SK-N-SH (cell line): ENCODE results near the gene DSTN. TPM values are rescaled to one million over a fixed set of nuclear protein-coding genes. Genes with fewer than 3 reads are reported as not detected.
A peak's percentile ranks its signal among the peaks of the same experiment; 100 is the strongest.

Experiments
- CHD2 ChIP-seq: fragments of 150-350 bp; IDR thresholded peaks from 2 replicates; pipeline ENCODE4 v1.6.1; 2018; ENCODE audit warnings: low read length; ENCODE audit not compliant: partially characterized antibody
- FOXJ3 ChIP-seq: sonication (generic); formaldehyde crosslinking; IDR thresholded peaks from 2 replicates; pipeline ENCODE4 v1.5.1; 2020; ENCODE audit warnings: mild to moderate bottlenecking, missing genetic modification reagents
- FOXM1 ChIP-seq: IDR thresholded peaks from 2 replicates; pipeline ENCODE4 v1.4.0; 2012; ENCODE audit warnings: low read depth, mild to moderate bottlenecking
- GATA2 ChIP-seq: sonication (generic); formaldehyde crosslinking; IDR thresholded peaks from 2 replicates; pipeline ENCODE4 v1.5.0; 2020; ENCODE audit warnings: mild to moderate bottlenecking, missing genetic modification reagents
- IRF3 ChIP-seq: fragments of 150-350 bp; IDR thresholded peaks from 2 replicates; pipeline ENCODE4 v1.6.1; 2016; ENCODE audit warnings: mild to moderate bottlenecking, low read depth, low read length
- JUND ChIP-seq: IDR thresholded peaks from 2 replicates; pipeline ENCODE4 v1.4.0; 2012
- MEF2A ChIP-seq: IDR thresholded peaks from 2 replicates; pipeline ENCODE4 v1.4.0; 2012; ENCODE audit warnings: low read depth, borderline replicate concordance
- NRF1 ChIP-seq: IDR thresholded peaks from 2 replicates; pipeline ENCODE4 v1.6.1; 2012; ENCODE audit warnings: low read depth, mild to moderate bottlenecking, low read length
- PBX3 ChIP-seq: IDR thresholded peaks from 2 replicates; pipeline ENCODE4; 2012
- POLR2AphosphoS5 ChIP-seq: IDR thresholded peaks from 2 replicates; pipeline ENCODE4 v1.6.1; 2012; ENCODE audit warnings: low read depth, low read length
- RAD21 ChIP-seq: IDR thresholded peaks from 2 replicates; pipeline ENCODE4 v1.6.1; 2012; ENCODE audit warnings: mild to moderate bottlenecking, low read length
- RCOR1 ChIP-seq: fragments of 150-350 bp; IDR thresholded peaks from 2 replicates; pipeline ENCODE4 v1.6.1; 2017; ENCODE audit warnings: antibody characterized with exemption, low read length
- SIN3A ChIP-seq: IDR thresholded peaks from 2 replicates; pipeline ENCODE4 v1.6.1; 2012; ENCODE audit warnings: low read depth, mild to moderate bottlenecking, low read length, moderate library complexity, borderline replicate concordance
- SMC3 ChIP-seq: IDR thresholded peaks from 2 replicates; pipeline ENCODE4 v1.6.1; 2012; ENCODE audit warnings: low read depth, low read length, improper control_type of control experiment
- TAF1 ChIP-seq: IDR thresholded peaks from 2 replicates; pipeline ENCODE4 v1.6.1; 2012; ENCODE audit warnings: low read depth, mild to moderate bottlenecking, low read length, moderate library complexity, borderline replicate concordance
- TEAD4 ChIP-seq: IDR thresholded peaks from 2 replicates; pipeline ENCODE4 v1.4.0; 2012; ENCODE audit warnings: mild to moderate bottlenecking, borderline replicate concordance; ENCODE audit not compliant: insufficient read depth
- USF1 ChIP-seq: IDR thresholded peaks from 2 replicates; pipeline ENCODE4 v1.4.0; 2012; ENCODE audit warnings: low read depth, borderline replicate concordance
- YY1 ChIP-seq: IDR thresholded peaks from 2 replicates; pipeline ENCODE4 v1.4.0; 2012; ENCODE audit warnings: low read depth, mild to moderate bottlenecking
- ZBTB33 ChIP-seq: IDR thresholded peaks from 2 replicates; pipeline ENCODE4 v1.4.0; 2012; ENCODE audit warnings: low read depth, borderline replicate concordance
- polyA plus RNA-seq, 3 experiments: library from polyadenylated mRNA; depleted of rRNA; stranded (reverse); fragments of >200 nt; gene quantifications; 2 replicates each; pipeline ENCODE4 v1.2.3, GENCODE V29; 2012
- TF ChIP-seq, protein P1 (sequence below): fragments of 150-350 bp; IDR thresholded peaks from 2 replicates; pipeline ENCODE4 v1.6.1; 2017; ENCODE audit warnings: antibody characterized with exemption, low read length, low read depth, borderline replicate concordance
- TF ChIP-seq, protein P2 (sequence below): IDR thresholded peaks from 2 replicates; pipeline ENCODE4 v1.4.0; 2012; ENCODE audit warnings: low read depth

Gene DSTN
- polyA plus RNA-seq, 1 of the 3 experiments (the other 2 are of a cell fraction) = 167 TPM

DNA sequence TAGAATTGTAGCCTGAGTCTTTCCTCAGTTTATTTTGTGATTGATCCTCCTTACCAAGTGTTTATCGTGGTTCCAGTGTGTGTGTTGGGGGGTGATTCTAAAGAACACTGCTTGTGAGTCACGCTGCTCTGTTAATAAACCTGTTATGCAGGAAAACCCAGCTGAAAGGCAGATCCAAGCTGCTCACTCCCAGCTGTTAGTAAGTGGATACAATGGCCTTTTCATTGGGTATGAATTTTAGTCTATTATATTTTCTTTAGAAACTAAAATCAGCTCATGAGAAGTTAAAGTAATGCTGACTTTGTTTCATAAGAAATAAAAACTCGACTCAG is 12.2 kb upstream of the DSTN start (continued):
- TF ChIP-seq IRF3 (no peak), JUND (peak; percentile 65), CHD2 (no peak), SIN3A (no peak), TAF1 (no peak), ZBTB33 (no peak), TEAD4 (no peak), YY1 (no peak), GATA2 (no peak), FOXM1 (no peak), RAD21 (no peak), MEF2A (no peak), RCOR1 (no peak), USF1 (no peak), SMC3 (no peak), PBX3 (peak; percentile 27; the same call in 1 of the 2 replicates), POLR2AphosphoS5 (peak; percentile 11; the same call in 1 of the 2 replicates), FOXJ3 (CRISPR knock-in tag) (no peak), NRF1 (no peak)
- TF ChIP-seq, protein P1, sequence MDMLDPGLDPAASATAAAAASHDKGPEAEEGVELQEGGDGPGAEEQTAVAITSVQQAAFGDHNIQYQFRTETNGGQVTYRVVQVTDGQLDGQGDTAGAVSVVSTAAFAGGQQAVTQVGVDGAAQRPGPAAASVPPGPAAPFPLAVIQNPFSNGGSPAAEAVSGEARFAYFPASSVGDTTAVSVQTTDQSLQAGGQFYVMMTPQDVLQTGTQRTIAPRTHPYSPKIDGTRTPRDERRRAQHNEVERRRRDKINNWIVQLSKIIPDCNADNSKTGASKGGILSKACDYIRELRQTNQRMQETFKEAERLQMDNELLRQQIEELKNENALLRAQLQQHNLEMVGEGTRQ = no peak
- TF ChIP-seq, protein P2, sequence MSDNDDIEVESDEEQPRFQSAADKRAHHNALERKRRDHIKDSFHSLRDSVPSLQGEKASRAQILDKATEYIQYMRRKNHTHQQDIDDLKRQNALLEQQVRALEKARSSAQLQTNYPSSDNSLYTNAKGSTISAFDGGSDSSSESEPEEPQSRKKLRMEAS = peak; percentile 57
